Fibroblast of peridontal ligament (primary cell): ENCODE measurements around the gene NDUFA6.

Source experiments
- DNase-seq: peaks from one replicate; pipeline ENCODE4 v3.0.0-alpha.2; 2010; ENCODE audit errors: extremely low read depth

The NDUFA6 gene

GRCh38 chr22:42070517-42071422 is 19.8 kb downstream of the NDUFA6 start, which contains the start of gene NAGA:
TSS of gene NAGA (minus strand) at chr22:42070812. CDS start at chr22:42070297, 515 bp downstream.
- DNase-seq, result peak; percentile 93

GRCh38 chr22:42069801-42070516 is 20.6 kb downstream of the NDUFA6 start:
- DNase-seq, result no peak

GRCh38 chr22:42068291-42068690 is 22.3 kb downstream of the NDUFA6 start:
- no peak for DNase-seq

- DNase-seq, result no peak
Measured at GRCh38 chr22:42067671-42068251, 22.8 kb downstream of the NDUFA6 start.

- DNase-seq, result no peak
Measured at GRCh38 chr22:42066937-42067336, 23.6 kb downstream of the NDUFA6 start.

GRCh38 chr22:42066126-42066761 is 24.3 kb downstream of the NDUFA6 start:
- DNase-seq, result no peak

GRCh38 chr22:42065438-42066125 is 25.0 kb downstream of the NDUFA6 start:
- no peak for DNase-seq

GRCh38 chr22:42064629-42065028 is 25.9 kb downstream of the NDUFA6 start:
- DNase-seq, result no peak

- DNase-seq, result no peak
Measured at GRCh38 chr22:42062506-42063170, 27.9 kb downstream of the NDUFA6 start.

GRCh38 chr22:42061041-42061440 is 29.5 kb downstream of the NDUFA6 start:
- DNase-seq, result no peak

- DNase-seq, result no peak
Measured at GRCh38 chr22:42060489-42060888, 30.1 kb downstream of the NDUFA6 start.

- no peak for DNase-seq
Measured at GRCh38 chr22:42056757-42057511, 33.6 kb downstream of the NDUFA6 start.

GRCh38 chr22:42052765-42053164 is 37.8 kb downstream of the NDUFA6 start:
- DNase-seq, result no peak

- no peak for DNase-seq
Measured at GRCh38 chr22:42050641-42051180, 39.9 kb downstream of the NDUFA6 start.

- DNase-seq, result no peak
Measured at GRCh38 chr22:42041784-42042183, 48.8 kb downstream of the NDUFA6 start.

- DNase-seq, result no peak
Measured at GRCh38 chr22:42039271-42039670, 51.3 kb downstream of the NDUFA6 start.
